Measurements from ENCODE around the gene BLM. TPM values are rescaled to one million over a fixed set of nuclear protein-coding genes. Genes with fewer than 3 reads are reported as not detected.

BLM gene
- polyA plus RNA-seq, 2 of the 4 experiments (the other 2 are of a cell fraction) = 10.5 to 15.2 TPM

- H3K27ac ChIP-seq = no peak overlapping the region
- H3K4me1 ChIP-seq = peaks cover 6% of the 10 kb centered on the region; the same call in 2 of the 3 replicates
- no peak overlapping the region for H3K4me2 ChIP-seq
- no peak for TF ChIP-seq HEYL (CRISPR knock-in tag; IDR thresholded peaks at IDR 0.05)
- no peak for TF ChIP-seq PHF8 (IDR thresholded peaks at IDR 0.05; ENCODE audit: borderline replicate concordance, low read depth)
- TF ChIP-seq FOXS1 (CRISPR knock-in tag; IDR thresholded peaks at IDR 0.05) = no peak
- no peak for TF ChIP-seq NR3C1 (IDR thresholded peaks at IDR 0.05)
- TF ChIP-seq RARB (CRISPR knock-in tag; IDR thresholded peaks at IDR 0.05) = no peak
- TF ChIP-seq ESRRA (IDR thresholded peaks at IDR 0.05; ENCODE audit: borderline replicate concordance, low read length) = no peak
- TF ChIP-seq CBX8 (IDR thresholded peaks at IDR 0.05) = no peak
- no peak for TF ChIP-seq NPAS2 (CRISPR knock-in tag; IDR thresholded peaks at IDR 0.05; ENCODE audit: borderline replicate concordance)
- TF ChIP-seq TFCP2L1 (CRISPR knock-in tag; IDR thresholded peaks at IDR 0.05) = no peak
- no peak for TF ChIP-seq SMC3 (IDR thresholded peaks at IDR 0.05)
- TF ChIP-seq HOXB13 (CRISPR knock-in tag; IDR thresholded peaks at IDR 0.05; ENCODE audit: low read depth) = no peak
- no peak for TF ChIP-seq ZFP36 (IDR thresholded peaks at IDR 0.05; ENCODE audit: borderline replicate concordance, partially characterized antibody)
- H3K4me3 ChIP-seq = no peak overlapping the region
- FAIRE-seq (no peak), DNase-seq (ENCODE audit: low read depth in 1 of 2, low spot score in 1 of 2) (no peak), ATAC-seq (no peak)
- 72% methylated on average over 6 of the region's 6 CpGs for WGBS (ENCODE audit: missing lambda C conversion rate)
- H3K9me3 ChIP-seq = no peaks in the 10 kb centered on the region
- ChIA-PET CTCF (interaction anchor here (1.1 to 3.0 kb wide), 3 partner anchors 29 to 57 kb away, joined by 3 to 11 read pairs (median 4); no protein-coding TSS in a partner anchor), POLR2A (no interaction called here)
Observed at GRCh38 chr15:90829126-90829525, 112.0 kb downstream of the BLM start.

GRCh38 chr15:90829942-90830440, 112.8 kb downstream of the BLM start:
- no peak for TF ChIP-seq ELK1 (IDR thresholded peaks at IDR 0.05; ENCODE audit: low read depth, low read length)
- TF ChIP-seq HDAC2 (IDR thresholded peaks at IDR 0.05) = no peak
- no peak for TF ChIP-seq PBX3 (IDR thresholded peaks at IDR 0.05)
- no peak for TF ChIP-seq CHD2 (IDR thresholded peaks at IDR 0.05; ENCODE audit: low read length, partially characterized antibody)
- TF ChIP-seq NR3C1 (IDR thresholded peaks at IDR 0.05) = no peak
- TF ChIP-seq MYC (IDR thresholded peaks at IDR 0.05; ENCODE audit: borderline replicate concordance, low read length) = no peak
- TF ChIP-seq POLR2AphosphoS2 (conservative IDR thresholded peaks at IDR 0.05; ENCODE audit: low read length) = no peak
- TF ChIP-seq EP300 (IDR thresholded peaks at IDR 0.05) = no peak
- TF ChIP-seq JUN (IDR thresholded peaks at IDR 0.05) = no peak
- TF ChIP-seq FOSL2 (IDR thresholded peaks at IDR 0.05) = no peak
- no peak for TF ChIP-seq FOSL2 (CRISPR knock-in tag; IDR thresholded peaks at IDR 0.05)
- TF ChIP-seq MAX (IDR thresholded peaks at IDR 0.05) = no peak
- TF ChIP-seq EHMT2 (IDR thresholded peaks at IDR 0.05; ENCODE audit: low read depth) = no peak
- TF ChIP-seq FOXS1 (CRISPR knock-in tag; IDR thresholded peaks at IDR 0.05) = no peak
- TF ChIP-seq BCL3 (IDR thresholded peaks at IDR 0.05) = no peak
- no peak for TF ChIP-seq MAZ (IDR thresholded peaks at IDR 0.05; ENCODE audit: borderline replicate concordance, low read depth, low read length)
- Histone ChIP-seq H3K9me3 (no peaks in the 10 kb centered on the region), H3K4me1 (no peaks in the 10 kb centered on the region), H3K4me3 (no peak overlapping the region), H3K4me2 (no peak overlapping the region), H3K27ac (no peak overlapping the region)
- ChIA-PET CTCF (interaction anchor here (1.1 to 3.0 kb wide), 2 partner anchors 30 to 56 kb away, joined by 3 to 11 read pairs; no protein-coding TSS in a partner anchor), POLR2A (no interaction called here)
- DNase-seq (ENCODE audit: low read depth in 1 of 2, low spot score in 1 of 2) (no peak), ATAC-seq (no peak; a peak in 1 of 6 replicates), FAIRE-seq (no peak)
- 81% methylated on average over 15 of the region's 15 CpGs for WGBS (ENCODE audit: missing lambda C conversion rate)
